Right lobe of liver (tissue), 6 donors: Measurements from ENCODE around the gene NT5DC3. TPM values are rescaled to one million over a fixed set of nuclear protein-coding genes. Genes with fewer than 3 reads are reported as not detected.

Experiments used
- ATAC-seq, 4 donors: fragments of 200-7000 bp; cut with Tn5 transposase; one replicate each; pipeline ENCODE4 v1.9.1; 2020; ENCODE audit warnings: mild to moderate bottlenecking in 4 of 4, moderate library complexity in 4 of 4
- DNase-seq, 3 donors: peaks; one replicate each; pipeline ENCODE4 v3.0.0-alpha.2; 2020
- H3K27ac ChIP-seq, 3 donors: fragments of 200-600 bp; one replicate each; pipeline ENCODE4 v1.8.0; 2022
- H3K27me3 ChIP-seq, 2 donors: fragments of 200-600 bp; one replicate each; pipeline ENCODE4 v1.8.0; 2022
- H3K36me3 ChIP-seq, 4 donors: fragments of 200-600 bp; sonication (generic) in 1 of 4; one replicate each; pipeline versions ENCODE4 v1.5.1 to v1.8.0; 2017 to 2022; ENCODE audit warnings: control low read depth in 1 of 4
- H3K4me1 ChIP-seq, 4 donors: fragments of 200-600 bp; sonication (generic) in 1 of 4; one replicate each; pipeline versions ENCODE4 v1.5.1 to v1.8.0; 2017 to 2022; ENCODE audit warnings: control low read depth in 1 of 4
- H3K4me3 ChIP-seq, 3 donors: fragments of 200-600 bp; one replicate each; pipeline ENCODE4 v1.8.0; 2022
- H3K9me3 ChIP-seq, 4 donors: fragments of 200-600 bp; sonication (generic) in 1 of 4; one replicate each; pipeline versions ENCODE4 v1.5.1 to v1.8.0; 2017 to 2022; ENCODE audit warnings: control low read depth in 1 of 4
- POLR2A ChIP-seq: fragments of 450-650 bp; IDR thresholded peaks from one replicate; pipeline ENCODE4 v1.6.1; 2017; ENCODE audit warnings: antibody characterized with exemption, mild to moderate bottlenecking
- WGBS: methylation state at CpG from one replicate; pipeline ENCODE4 v1.1.6; 2018; ENCODE audit warnings: low coverage, low lambda C conversion rate; ENCODE audit not compliant: insufficient coverage; ENCODE audit errors: missing lambda C conversion rate; 5-methylcytosine and 5-hydroxymethylcytosine counted together
- intact Hi-C, 2 donors: fragments of 100-400 bp; cut with DNase I; formaldehyde crosslinking; loops; one replicate each; pipeline versions ENCODE4 v1.11.2 to v1.14.1; 2022
- total RNA-seq, 6 experiments: library from RNA; depleted of rRNA in 2 of 6; stranded (reverse); fragments of >200 nt in 2 of 6; fragmentation: NEBNext Ultra II Directional in 3 of 6; extraction: Animal tissue kit (Norgen Biotek cat#: 25700) in 3 of 6; gene quantifications; one replicate each; pipeline versions ENCODE4 v1.1.0 to v1.2.4, GENCODE V29; 2016 to 2023
- TF ChIP-seq, protein P1 (sequence below), 4 donors: fragments of 200-600 bp in 3 of 4; fragments of 450-650 bp in 1 of 4; IDR thresholded peaks; one replicate each; pipeline versions ENCODE4 v1.5.1 to v1.8.0; 2016 to 2022; ENCODE audit warnings: antibody characterized with exemption in 4 of 4, mild to moderate bottlenecking in 2 of 4
- donor health status: DM: no; HTN: yes; CAD: no.
- donor health status: DM: no; HTN: no; CAD: no.
- donor health status: DM: no; HTN: no; CAD: no.
- donor health status: DM: no; HTN: yes; CAD: no.
- donor health status: DM: no; HTN: yes; CAD: no.

The NT5DC3 gene
- total RNA-seq, 6 experiments from 2014 or later, result 3.3 to 10.2 (median 6.6) TPM

DNA sequence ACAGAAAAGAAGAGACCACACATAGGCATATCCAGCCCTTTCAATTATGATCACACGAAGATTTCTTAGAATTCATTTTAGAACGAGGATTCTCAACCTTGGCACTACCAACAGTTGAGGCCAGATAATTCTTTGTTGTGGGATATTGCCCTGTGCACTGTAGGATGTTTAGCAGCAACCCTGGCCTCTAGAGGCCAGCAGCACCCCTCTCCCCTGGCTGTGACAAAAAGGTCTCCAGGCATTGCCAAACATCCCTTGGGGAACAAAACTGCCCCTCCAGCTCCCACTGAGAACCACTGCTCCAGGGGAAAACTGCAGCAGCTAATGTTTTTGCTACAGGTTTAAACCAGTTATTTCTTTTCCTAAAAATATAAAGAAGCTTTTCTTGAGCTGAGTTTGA lies 7.1 kb downstream of the NT5DC3 start:
- Histone ChIP-seq H3K27me3 (no peaks in the 10 kb centered on the region), H3K36me3 (no peaks in the 10 kb centered on the region), H3K9me3 (no peaks in the 10 kb centered on the region), H3K4me3 (no peak overlapping the region), H3K4me1 (peaks cover 0 to 35% (median 13%) of the 10 kb centered on the region in 4 donors), H3K27ac (no peak overlapping the region)
- intact Hi-C loops, result no loop called here
- ATAC-seq, result peak in 1 of 4 donors; percentile 44
- 71% methylated on average over 2 of the region's 2 CpGs for WGBS
- no peak for TF ChIP-seq POLR2A
- TF ChIP-seq, protein P1, sequence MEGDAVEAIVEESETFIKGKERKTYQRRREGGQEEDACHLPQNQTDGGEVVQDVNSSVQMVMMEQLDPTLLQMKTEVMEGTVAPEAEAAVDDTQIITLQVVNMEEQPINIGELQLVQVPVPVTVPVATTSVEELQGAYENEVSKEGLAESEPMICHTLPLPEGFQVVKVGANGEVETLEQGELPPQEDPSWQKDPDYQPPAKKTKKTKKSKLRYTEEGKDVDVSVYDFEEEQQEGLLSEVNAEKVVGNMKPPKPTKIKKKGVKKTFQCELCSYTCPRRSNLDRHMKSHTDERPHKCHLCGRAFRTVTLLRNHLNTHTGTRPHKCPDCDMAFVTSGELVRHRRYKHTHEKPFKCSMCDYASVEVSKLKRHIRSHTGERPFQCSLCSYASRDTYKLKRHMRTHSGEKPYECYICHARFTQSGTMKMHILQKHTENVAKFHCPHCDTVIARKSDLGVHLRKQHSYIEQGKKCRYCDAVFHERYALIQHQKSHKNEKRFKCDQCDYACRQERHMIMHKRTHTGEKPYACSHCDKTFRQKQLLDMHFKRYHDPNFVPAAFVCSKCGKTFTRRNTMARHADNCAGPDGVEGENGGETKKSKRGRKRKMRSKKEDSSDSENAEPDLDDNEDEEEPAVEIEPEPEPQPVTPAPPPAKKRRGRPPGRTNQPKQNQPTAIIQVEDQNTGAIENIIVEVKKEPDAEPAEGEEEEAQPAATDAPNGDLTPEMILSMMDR (IDR thresholded peaks at IDR 0.05), result no peak
- no peak for DNase-seq

DNA sequence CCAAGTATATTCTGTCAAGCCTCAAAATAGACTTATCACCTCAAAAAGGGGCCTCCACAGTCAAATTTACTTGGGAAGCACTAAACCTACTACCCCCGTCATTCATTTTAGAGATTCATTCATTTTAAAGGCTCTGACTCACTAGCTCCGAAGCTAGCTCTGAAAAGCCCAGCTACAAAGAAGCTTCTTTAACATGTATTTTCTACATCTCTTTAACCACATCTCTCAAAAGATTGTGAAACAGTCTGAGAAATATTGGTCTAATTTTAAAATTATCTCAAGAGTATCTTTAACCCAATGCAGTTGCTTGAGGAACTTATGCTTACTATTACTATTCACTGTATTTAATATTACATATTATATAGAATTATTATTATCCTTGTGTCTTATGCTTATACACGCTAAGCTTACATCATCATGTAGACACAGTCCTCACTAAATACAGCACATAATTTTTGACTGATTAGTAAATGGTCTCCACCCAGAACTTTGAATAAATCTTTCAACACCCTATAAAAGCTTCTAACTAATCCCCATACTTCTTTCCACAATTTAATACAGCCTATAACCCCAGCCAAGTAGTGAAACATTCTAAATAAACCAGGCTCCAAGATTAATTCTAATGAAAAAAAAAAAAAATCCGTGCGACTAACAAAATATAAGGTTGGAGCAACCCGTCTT lies 7.8 kb downstream of the NT5DC3 start:
- H3K36me3 ChIP-seq, result no peaks in the 10 kb centered on the region
- no peak for DNase-seq
- TF ChIP-seq, protein P1 (IDR thresholded peaks at IDR 0.05), result no peak
- TF ChIP-seq POLR2A, result no peak
- intact Hi-C loops, result no loop called here
- H3K27ac ChIP-seq, result no peak overlapping the region
- H3K27me3 ChIP-seq, result no peaks in the 10 kb centered on the region
- H3K4me1 ChIP-seq, result peaks cover 0 to 32% (median 13%) of the 10 kb centered on the region in 4 donors
- WGBS, result 79% methylated on average over 6 of the region's 6 CpGs
- no peak for ATAC-seq
- no peaks in the 10 kb centered on the region for H3K9me3 ChIP-seq
- H3K4me3 ChIP-seq, result no peak overlapping the region

DNA sequence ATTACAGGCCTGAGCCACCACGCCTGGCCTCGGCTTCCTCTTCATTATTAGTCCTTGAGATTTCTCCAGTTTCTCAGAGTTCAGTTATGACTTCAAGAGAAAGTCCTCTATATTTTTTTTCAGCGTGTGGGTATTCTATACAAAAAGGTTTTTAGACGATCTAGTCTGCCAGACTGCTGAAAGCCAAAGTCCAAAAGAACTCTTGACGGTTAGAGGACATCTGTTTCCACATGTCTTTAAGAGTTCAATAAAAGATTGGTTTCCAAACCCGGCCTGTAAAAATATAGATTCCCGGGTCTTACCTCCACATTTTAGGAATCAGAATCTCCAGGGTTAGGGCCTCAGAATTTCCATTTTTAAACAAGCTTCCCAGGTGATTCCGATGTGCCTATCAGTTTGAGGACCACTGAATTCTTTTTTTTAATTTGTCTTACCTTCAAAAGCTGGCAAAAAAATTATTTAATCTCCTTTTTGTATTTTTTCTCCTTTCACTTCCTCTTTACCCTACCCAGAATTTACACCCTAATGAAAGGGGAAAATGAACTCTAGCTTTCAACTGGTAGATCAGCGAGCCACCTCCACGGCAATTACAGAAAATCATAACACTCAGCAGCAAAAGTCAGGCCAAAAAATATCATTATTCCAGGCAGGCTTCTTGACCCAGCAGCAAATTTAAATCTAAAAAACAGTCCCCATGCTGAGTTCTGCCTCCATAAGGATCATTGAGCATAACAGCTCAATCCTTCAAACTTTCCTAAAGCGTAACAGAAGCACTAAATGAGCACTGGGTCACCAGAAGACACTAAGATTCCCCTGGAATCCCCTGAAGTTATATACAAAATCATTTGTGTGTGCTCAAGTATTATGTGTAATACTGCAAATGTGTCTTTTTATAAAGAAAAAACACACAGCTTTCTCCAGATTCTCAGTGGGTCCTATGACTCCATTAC lies 8.7 kb downstream of the NT5DC3 start:
- no peak for DNase-seq
- Histone ChIP-seq H3K4me3 (no peak overlapping the region), H3K4me1 (peaks cover 0 to 32% (median 9%) of the 10 kb centered on the region in 4 donors), H3K36me3 (no peaks in the 10 kb centered on the region), H3K27me3 (no peaks in the 10 kb centered on the region), H3K27ac (peak overlapping the region in 1 of 3 donors; percentile 38), H3K9me3 (no peaks in the 10 kb centered on the region)
- TF ChIP-seq, protein P1 (IDR thresholded peaks at IDR 0.05), result no peak
- TF ChIP-seq POLR2A, result no peak
- intact Hi-C loops, result no loop called here
- 57% methylated on average over 11 of the region's 11 CpGs for WGBS
- peak in 3 of 4 donors; percentile 33 to 70 (median 41) for ATAC-seq

DNA sequence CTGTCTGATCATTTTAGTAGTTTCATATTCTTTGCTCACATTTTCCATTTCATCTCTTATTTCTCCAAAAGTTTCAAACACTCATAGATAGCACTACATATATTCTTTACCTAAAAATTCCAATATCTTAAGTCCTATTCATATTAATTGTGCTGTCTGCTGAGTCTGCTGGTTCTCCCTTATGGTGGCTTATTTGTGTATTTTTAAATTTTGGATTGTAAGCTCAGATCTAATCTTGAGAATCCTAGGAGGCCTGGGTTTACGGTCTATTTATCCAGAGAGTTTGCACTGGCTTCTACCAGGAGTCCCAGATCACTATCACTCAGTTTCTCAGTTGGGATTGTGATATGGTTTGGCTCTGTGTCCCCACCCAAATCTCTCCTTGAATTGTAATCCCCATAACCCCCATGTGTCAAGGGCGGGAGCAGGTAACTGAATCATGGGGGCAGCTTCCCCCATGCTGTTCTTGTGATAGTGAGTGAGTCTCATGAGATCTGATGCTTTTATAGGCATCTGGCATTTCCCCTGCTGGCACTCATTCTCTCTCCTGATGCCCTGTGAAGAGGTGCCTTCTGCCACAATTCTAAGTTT lies 10.2 kb downstream of the NT5DC3 start:
- no peak for TF ChIP-seq POLR2A
- TF ChIP-seq, protein P1 (IDR thresholded peaks at IDR 0.05), result no peak
- WGBS, result 90% methylated on average over 1 of the region's 2 CpGs
- H3K27me3 ChIP-seq, result no peaks in the 10 kb centered on the region
- ATAC-seq, result no peak
- no peak for DNase-seq
- no peak overlapping the region for H3K27ac ChIP-seq
- peaks cover 0 to 35% (median 8%) of the 10 kb centered on the region in 4 donors for H3K4me1 ChIP-seq
- no peak overlapping the region for H3K4me3 ChIP-seq
- intact Hi-C loops, result no loop called here
- H3K36me3 ChIP-seq, result no peaks in the 10 kb centered on the region
- H3K9me3 ChIP-seq, result no peaks in the 10 kb centered on the region
